GM12878 (cell line): ENCODE measurements around the gene SULT2B1. TPM values are rescaled to one million over a fixed set of nuclear protein-coding genes. Genes with fewer than 3 reads are reported as not detected.

ENCODE experiments used
- ATAC-seq: fragments of 200-7000 bp; cut with Tn5 transposase; 3 replicates; pipeline ENCODE4 v1.9.1; 2020; ENCODE audit warnings: mild to moderate bottlenecking, moderate library complexity
- BruUV-seq: library from RNA; stranded (reverse); fragments of 400-500 nt; replicated peaks from 2 replicates; lab custom pipeline; 2021; lab: Mats Ljungman, UMichigan
- CTCF ChIA-PET: fragments of 300-600 bp; sonication (Branson Sonifier 250); formaldehyde crosslinking; extraction: SDS; loops from one replicate; lab custom pipeline; 2021; ENCODE audit warnings: inconsistent platforms; lab: Yijun Ruan, JAX
- POLR2A ChIA-PET: fragments of 350-600 bp; formaldehyde crosslinking; extraction: SDS; loops from one replicate; lab custom pipeline; 2021; ENCODE audit warnings: inconsistent platforms; lab: Charles Lee
- RAD21 ChIA-PET: fragments of 300-600 bp; sonication (Branson Sonifier 250); formaldehyde crosslinking; loops from one replicate; lab custom pipeline; 2023; ENCODE audit warnings: antibody characterized with exemption; ENCODE audit not compliant: unreplicated experiment; lab: Charles Lee
- SMC1A ChIA-PET: fragments of 300-600 bp; sonication (Branson Sonifier 250); formaldehyde crosslinking; loops from one replicate; lab custom pipeline; 2023; ENCODE audit not compliant: unreplicated experiment, uncharacterized antibody; lab: Charles Lee
- DNase-seq: peaks from one replicate; pipeline ENCODE4 v3.0.0-alpha.2; 2011; ENCODE audit warnings: low read depth, low spot score
- FAIRE-seq: peaks from 3 replicates; lab custom pipeline; 2011; peaks lifted over from hg19 to GRCh38; lab: Jason Lieb, UNC
- H2AFZ ChIP-seq: 2 replicates; pipeline ENCODE4 v1.6.0; 2011; ENCODE audit warnings: low read depth, low read length, control low read depth; ENCODE audit not compliant: control insufficient read depth
- H3K27ac ChIP-seq: 2 replicates; pipeline ENCODE4 v1.5.1; 2011; ENCODE audit warnings: control low read depth; ENCODE audit not compliant: control insufficient read depth, insufficient read depth
- H3K27me3 ChIP-seq, 2 experiments: replicated peaks in 1 of 2; 2 replicates each; pipeline versions ENCODE4 v1.6.0 to v1.6.1; 2011; ENCODE audit warnings: low read length in 1 of 2; ENCODE audit not compliant: control insufficient read depth in 2 of 2, insufficient read depth in 2 of 2
- H3K36me3 ChIP-seq, 2 experiments: 2 replicates each; pipeline ENCODE4 v1.5.1; 2011; ENCODE audit warnings: low read length in 1 of 2; ENCODE audit not compliant: control insufficient read depth in 2 of 2, insufficient read depth in 2 of 2
- H3K4me1 ChIP-seq: 2 replicates; pipeline ENCODE4 v1.6.1; 2011; ENCODE audit warnings: mild to moderate bottlenecking, low read length, moderate library complexity, mixed read lengths; ENCODE audit not compliant: control insufficient read depth, insufficient read depth
- H3K4me2 ChIP-seq: 2 replicates; pipeline ENCODE4 v1.6.0; 2011; ENCODE audit warnings: control low read depth; ENCODE audit not compliant: control insufficient read depth, insufficient read depth
- H3K4me3 ChIP-seq: fragments of 200-600 bp; sonication (generic); 2 replicates; pipeline ENCODE4 v1.5.1; 2016
- H3K79me2 ChIP-seq: 2 replicates; pipeline ENCODE4 v1.6.0; 2011; ENCODE audit warnings: low read length; ENCODE audit not compliant: control insufficient read depth, insufficient read depth
- H3K9ac ChIP-seq: 2 replicates; pipeline ENCODE4 v1.8.0; 2011; ENCODE audit warnings: low read length, control low read depth, mixed read lengths; ENCODE audit not compliant: control insufficient read depth, insufficient read depth
- H3K9me3 ChIP-seq: replicated peaks from 3 replicates; pipeline ENCODE4 v1.5.1; 2011; ENCODE audit warnings: mild to moderate bottlenecking, low read length; ENCODE audit not compliant: control insufficient read depth, insufficient read depth
- H4K20me1 ChIP-seq: 2 replicates; pipeline ENCODE4 v1.6.0; 2011; ENCODE audit not compliant: control insufficient read depth, insufficient read depth
- BHLHE40 ChIP-seq, 2 experiments: fragments of 450-650 bp in 1 of 2; IDR thresholded peaks; 2 replicates each; pipeline ENCODE4 v1.6.1; 2011 to 2017; ENCODE audit warnings: low read depth in 2 of 2, borderline replicate concordance in 1 of 2, improper control_type of control experiment in 1 of 2, low read length in 1 of 2, mild to moderate bottlenecking in 1 of 2
- CHD2 ChIP-seq: IDR thresholded peaks from 2 replicates; pipeline ENCODE4 v1.6.1; 2011; ENCODE audit warnings: low read depth, low read length, improper control_type of control experiment, borderline replicate concordance
- DPF2 ChIP-seq: fragments of 450-650 bp; IDR thresholded peaks from 2 replicates; pipeline ENCODE4 v1.6.1; 2017; ENCODE audit warnings: mild to moderate bottlenecking
- IKZF1 ChIP-seq: fragments of 450-650 bp; conservative IDR thresholded peaks from 2 replicates; pipeline ENCODE4 v1.6.1; 2017; ENCODE audit warnings: antibody characterized with exemption, mild to moderate bottlenecking
- IKZF2 ChIP-seq, 2 experiments: fragments of 450-650 bp; IDR thresholded peaks; 2 replicates each; pipeline ENCODE4 v1.6.1; 2017; ENCODE audit warnings: mild to moderate bottlenecking in 2 of 2, moderate library complexity in 2 of 2
- MLLT1 ChIP-seq: fragments of 450-650 bp; IDR thresholded peaks from 2 replicates; pipeline ENCODE4 v1.6.1; 2016; ENCODE audit warnings: mild to moderate bottlenecking
- NBN ChIP-seq: fragments of 450-650 bp; IDR thresholded peaks from 2 replicates; pipeline ENCODE4 v1.6.1; 2016
- NFXL1 ChIP-seq: fragments of 450-650 bp; IDR thresholded peaks from 2 replicates; pipeline ENCODE4 v1.6.1; 2017; ENCODE audit warnings: antibody characterized with exemption, mild to moderate bottlenecking, borderline replicate concordance
- NFYA ChIP-seq: IDR thresholded peaks from 2 replicates; pipeline ENCODE4 v1.6.1; 2011; ENCODE audit warnings: low read depth, mild to moderate bottlenecking, low read length, improper control_type of control experiment, borderline replicate concordance
- POLR2AphosphoS2 ChIP-seq: IDR thresholded peaks from 2 replicates; pipeline ENCODE4 v1.6.1; 2011; ENCODE audit warnings: low read depth, mild to moderate bottlenecking, low read length, improper control_type of control experiment, moderate library complexity
- RAD21 ChIP-seq: IDR thresholded peaks from 2 replicates; pipeline ENCODE4 v1.6.1; 2011; ENCODE audit warnings: mild to moderate bottlenecking, low read depth, low read length, moderate library complexity; ENCODE audit not compliant: insufficient read depth
- USF1 ChIP-seq: IDR thresholded peaks from 2 replicates; pipeline ENCODE4 v1.6.1; 2011; ENCODE audit warnings: borderline replicate concordance, low read depth, mild to moderate bottlenecking, moderate library complexity, mixed read lengths, low read length; ENCODE audit not compliant: insufficient read depth; ENCODE audit errors: extremely low read length
- YBX1 ChIP-seq: fragments of 450-650 bp; IDR thresholded peaks from 2 replicates; pipeline ENCODE4 v1.6.1; 2016; ENCODE audit warnings: antibody characterized with exemption
- WGBS: methylation state at CpG from one replicate; pipeline ENCODE4 v1.1.6; 2016; ENCODE audit warnings: low lambda C conversion rate; ENCODE audit not compliant: insufficient replicate concordance, insufficient coverage; ENCODE audit errors: missing lambda C conversion rate; 5-methylcytosine and 5-hydroxymethylcytosine counted together
- in situ Hi-C: fragments of 300-500 bp; cut with MboI; formaldehyde crosslinking; loops from 9 replicates; pipeline ENCODE4 v1.14.3; 2018; ENCODE audit warnings: mixed read lengths
- intact Hi-C: fragments of 100-400 bp; cut with micrococcal nuclease; formaldehyde crosslinking; loops from one replicate; pipeline ENCODE4 v1.14.2; 2022; ENCODE audit not compliant: unreplicated experiment
- polyA plus RNA-seq, 11 experiments: library from polyadenylated mRNA; depleted of rRNA in 4 of 11; unstranded in 6 of 11; stranded (reverse) in 5 of 11; fragments of >200 nt; fragmentation: Nextera tagmentation in 4 of 11; fragmentation: Illumina TruSeq in 1 of 11; extraction: Ambion mirVana in 4 of 11; extraction: Trizol in 1 of 11; gene quantifications; 1 replicate in 1 of 11; 2 replicates in 10 of 11; pipeline versions ENCODE4 v1.2.1 to v1.2.3, GENCODE V29; 2011 to 2016; ENCODE audit warnings: inconsistent platforms in 2 of 11, missing spikeins in 2 of 11, low read depth in 1 of 11
- total RNA-seq, 4 experiments: library from RNA; depleted of rRNA in 3 of 4; stranded (reverse); fragments of >200 nt in 3 of 4; fragmentation: Illumina TruSeq in 1 of 4; extraction: Trizol in 1 of 4; gene quantifications; 2 replicates each; pipeline versions ENCODE4 v1.2.1 to v1.2.3, GENCODE V29; 2013 to 2021
- TF ChIP-seq, protein P1 (sequence below): fragments of 450-650 bp; IDR thresholded peaks from 2 replicates; pipeline ENCODE4 v1.6.1; 2017; ENCODE audit warnings: low read depth, mild to moderate bottlenecking, moderate library complexity
- TF ChIP-seq, protein P2 (sequence below): IDR thresholded peaks from 2 replicates; pipeline ENCODE4 v1.6.1; 2012; ENCODE audit warnings: low read length, inconsistent platforms

Gene SULT2B1
- total and polyA plus RNA-seq, 10 of the 15 experiments (the other 5 are each of a cell fraction or from before 2014, with no cell fraction given) = 0.11 to 0.14 TPM; not detected in 8

- FAIRE-seq (no peak), DNase-seq (no peak), ATAC-seq (no peak)
- Histone ChIP-seq H3K9ac (peak overlapping the region; percentile 79), H3K4me1 (peaks cover 28% of the 10 kb centered on the region), H3K79me2 (peaks cover 5% of the 10 kb centered on the region), H3K9me3 (no peaks in the 10 kb centered on the region), H3K27me3 (no peaks in the 10 kb centered on the region), H3K27ac (peak overlapping the region; percentile 48), H3K36me3 (no peaks in the 10 kb centered on the region), H4K20me1 (no peaks in the 10 kb centered on the region), H3K4me2 (peak overlapping the region; percentile 86), H2AFZ (peak overlapping the region; percentile 64; the same call in 1 of the 2 replicates), H3K4me3 (peak overlapping the region; percentile 89)
- ChIA-PET SMC1A (no interaction called here), POLR2A (interaction anchor here (0.6 to 1.0 kb wide), 3 partner anchors 27 to 250 kb away, joined by 3 to 11 read pairs (median 5); no protein-coding TSS in a partner anchor), CTCF (no interaction called here), RAD21 (no interaction called here)
- 1% methylated on average over 35 of the region's 35 CpGs for WGBS
- intact Hi-C loops = loop anchor here (10.0 kb wide), 1 partner anchor 329 kb away; the partner anchor contains the start of gene FTL
- in situ Hi-C loops = loop anchor here (25.0 kb wide), 1 partner anchor 1251 kb away; the partner anchor contains the start of genes AKT1S1, IL4I1 and TBC1D17
- no TSS peak for BruUV-seq
- peak; percentile 22 for TF ChIP-seq USF1
- TF ChIP-seq, protein P1, sequence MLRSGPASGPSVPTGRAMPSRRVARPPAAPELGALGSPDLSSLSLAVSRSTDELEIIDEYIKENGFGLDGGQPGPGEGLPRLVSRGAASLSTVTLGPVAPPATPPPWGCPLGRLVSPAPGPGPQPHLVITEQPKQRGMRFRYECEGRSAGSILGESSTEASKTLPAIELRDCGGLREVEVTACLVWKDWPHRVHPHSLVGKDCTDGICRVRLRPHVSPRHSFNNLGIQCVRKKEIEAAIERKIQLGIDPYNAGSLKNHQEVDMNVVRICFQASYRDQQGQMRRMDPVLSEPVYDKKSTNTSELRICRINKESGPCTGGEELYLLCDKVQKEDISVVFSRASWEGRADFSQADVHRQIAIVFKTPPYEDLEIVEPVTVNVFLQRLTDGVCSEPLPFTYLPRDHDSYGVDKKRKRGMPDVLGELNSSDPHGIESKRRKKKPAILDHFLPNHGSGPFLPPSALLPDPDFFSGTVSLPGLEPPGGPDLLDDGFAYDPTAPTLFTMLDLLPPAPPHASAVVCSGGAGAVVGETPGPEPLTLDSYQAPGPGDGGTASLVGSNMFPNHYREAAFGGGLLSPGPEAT = peak; percentile 34; the same call in 1 of the 2 replicates
- TF ChIP-seq NFXL1 = 0 out of 2 replicates have a peak, but pooled peaks have one; percentile 35
- peak in 1 of 2 experiments; percentile 20; a peak in 1 of 4 replicates for TF ChIP-seq BHLHE40 (IDR thresholded peaks at IDR 0.05; ENCODE audit: borderline replicate concordance in 1 of 2, low read depth in 2 of 2, low read length in 1 of 2)
- peak; percentile 65; the same call in 1 of the 2 replicates for TF ChIP-seq MLLT1
- TF ChIP-seq CHD2 = 0 out of 2 replicates have a peak, but pooled peaks have one; percentile 15
- 0 out of 2 replicates have a peak, but pooled peaks have one; percentile 5 for TF ChIP-seq IKZF1
- TF ChIP-seq, protein P2, sequence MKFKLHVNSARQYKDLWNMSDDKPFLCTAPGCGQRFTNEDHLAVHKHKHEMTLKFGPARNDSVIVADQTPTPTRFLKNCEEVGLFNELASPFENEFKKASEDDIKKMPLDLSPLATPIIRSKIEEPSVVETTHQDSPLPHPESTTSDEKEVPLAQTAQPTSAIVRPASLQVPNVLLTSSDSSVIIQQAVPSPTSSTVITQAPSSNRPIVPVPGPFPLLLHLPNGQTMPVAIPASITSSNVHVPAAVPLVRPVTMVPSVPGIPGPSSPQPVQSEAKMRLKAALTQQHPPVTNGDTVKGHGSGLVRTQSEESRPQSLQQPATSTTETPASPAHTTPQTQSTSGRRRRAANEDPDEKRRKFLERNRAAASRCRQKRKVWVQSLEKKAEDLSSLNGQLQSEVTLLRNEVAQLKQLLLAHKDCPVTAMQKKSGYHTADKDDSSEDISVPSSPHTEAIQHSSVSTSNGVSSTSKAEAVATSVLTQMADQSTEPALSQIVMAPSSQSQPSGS = no peak
- TF ChIP-seq DPF2 = peak; percentile 2; the same call in 1 of the 2 replicates
- TF ChIP-seq POLR2AphosphoS2 = no peak
- TF ChIP-seq IKZF2 (IDR thresholded peaks at IDR 0.05) = peak in 1 of 2 experiments; percentile 16; a peak in 1 of 4 replicates
- TF ChIP-seq NFYA = no peak
- peak; percentile 81 for TF ChIP-seq NBN
- 0 out of 2 replicates have a peak, but pooled peaks have one; percentile 12 for TF ChIP-seq YBX1
- TF ChIP-seq RAD21 = no peak
These were observed 84.2 kb downstream of the SULT2B1 start for GRCh38 chr19:48635966-48636858.
